ENCODE results near the gene HSFX3.
A peak's percentile ranks its signal among the peaks of the same experiment; 100 is the strongest.

HSFX3 gene

GRCh38 chrX:149512225-149512885, 37.4 kb downstream of the HSFX3 start:
- peak; percentile 77 for TF ChIP-seq CTCF (IDR thresholded peaks at IDR 0.05; ENCODE audit: insufficient read depth, low read length, poor library complexity, severe bottlenecking)
- H3K27me3 ChIP-seq (replicated peaks; ENCODE audit: control insufficient read depth, insufficient read depth, low read length) = no peaks in the 10 kb centered on the region
- H3K36me3 ChIP-seq (ENCODE audit: control insufficient read depth, insufficient read depth, low read length) = no peaks in the 10 kb centered on the region
- no peak for DNase-seq (ENCODE audit: extremely low read depth, insufficient read length)
- H3K4me3 ChIP-seq (replicated peaks; ENCODE audit: low read depth, low read length) = no peak overlapping the region

DNA sequence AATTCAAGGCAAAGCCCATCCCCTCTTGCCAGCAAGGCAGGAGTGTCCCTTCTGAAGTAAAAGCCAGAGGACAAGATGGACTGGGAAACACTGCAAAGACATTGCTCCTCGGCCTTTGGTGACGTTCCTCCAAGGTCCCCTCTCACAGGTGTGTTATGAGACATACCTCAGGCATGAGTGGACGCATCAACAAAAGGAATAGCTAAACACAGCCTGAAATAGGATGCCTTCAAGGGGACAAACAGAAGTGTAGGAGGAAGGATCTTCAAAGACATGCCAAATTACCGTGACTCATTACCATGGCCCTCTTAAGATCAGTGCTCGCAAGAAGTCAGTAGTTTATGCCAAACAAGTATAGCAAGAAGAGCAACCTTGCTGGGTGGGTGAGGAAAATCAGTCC, 38.6 kb downstream of the HSFX3 start:
- DNase-seq (ENCODE audit: extremely low read depth, insufficient read length) = no peak
- no peaks in the 10 kb centered on the region for H3K36me3 ChIP-seq (ENCODE audit: control insufficient read depth, insufficient read depth, low read length)
- TF ChIP-seq CTCF (IDR thresholded peaks at IDR 0.05; ENCODE audit: insufficient read depth, low read length, poor library complexity, severe bottlenecking) = no peak

DNA sequence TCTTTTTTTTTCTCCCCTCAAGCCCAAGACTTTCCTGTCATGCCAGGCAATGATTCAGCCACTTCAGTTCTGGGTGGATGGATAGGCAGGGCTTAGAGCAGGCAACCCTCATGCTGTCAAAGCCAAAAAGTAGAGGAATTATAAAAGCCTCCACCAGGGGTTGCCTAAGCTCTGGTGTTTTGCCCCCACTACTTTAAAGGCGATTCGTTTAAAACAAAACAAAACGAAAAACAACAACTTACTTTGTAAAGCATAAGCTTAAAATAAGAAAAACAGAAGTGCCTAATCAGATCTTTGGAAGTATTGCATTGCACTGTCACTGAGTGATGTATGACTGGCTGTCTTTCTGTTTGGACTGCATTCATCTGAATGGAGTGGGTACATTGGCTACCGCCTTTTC, 39.3 kb downstream of the HSFX3 start:
- Histone ChIP-seq H3K36me3 (ENCODE audit: control insufficient read depth, insufficient read depth, low read length) (no peaks in the 10 kb centered on the region), H3K4me3 (replicated peaks; ENCODE audit: low read depth, low read length) (no peak overlapping the region), H3K27me3 (replicated peaks; ENCODE audit: control insufficient read depth, insufficient read depth, low read length) (no peaks in the 10 kb centered on the region)
- peak; percentile 27 for TF ChIP-seq CTCF (IDR thresholded peaks at IDR 0.05; ENCODE audit: insufficient read depth, low read length, poor library complexity, severe bottlenecking)
- DNase-seq (ENCODE audit: extremely low read depth, insufficient read length) = no peak

More for the DNA sequence above, 38.6 kb downstream of the HSFX3 start:
- Histone ChIP-seq H3K27me3 (replicated peaks; ENCODE audit: control insufficient read depth, insufficient read depth, low read length) (no peaks in the 10 kb centered on the region), H3K4me3 (replicated peaks; ENCODE audit: low read depth, low read length) (no peak overlapping the region)

- Histone ChIP-seq H3K4me3 (replicated peaks; ENCODE audit: low read depth, low read length) (no peak overlapping the region), H3K27me3 (replicated peaks; ENCODE audit: control insufficient read depth, insufficient read depth, low read length) (no peaks in the 10 kb centered on the region), H3K36me3 (ENCODE audit: control insufficient read depth, insufficient read depth, low read length) (no peaks in the 10 kb centered on the region)
- DNase-seq (ENCODE audit: extremely low read depth, insufficient read length) = no peak
- TF ChIP-seq CTCF (IDR thresholded peaks at IDR 0.05; ENCODE audit: insufficient read depth, low read length, poor library complexity, severe bottlenecking) = no peak
Measured at GRCh38 chrX:149508467-149508866, 41.3 kb downstream of the HSFX3 start.

DNA sequence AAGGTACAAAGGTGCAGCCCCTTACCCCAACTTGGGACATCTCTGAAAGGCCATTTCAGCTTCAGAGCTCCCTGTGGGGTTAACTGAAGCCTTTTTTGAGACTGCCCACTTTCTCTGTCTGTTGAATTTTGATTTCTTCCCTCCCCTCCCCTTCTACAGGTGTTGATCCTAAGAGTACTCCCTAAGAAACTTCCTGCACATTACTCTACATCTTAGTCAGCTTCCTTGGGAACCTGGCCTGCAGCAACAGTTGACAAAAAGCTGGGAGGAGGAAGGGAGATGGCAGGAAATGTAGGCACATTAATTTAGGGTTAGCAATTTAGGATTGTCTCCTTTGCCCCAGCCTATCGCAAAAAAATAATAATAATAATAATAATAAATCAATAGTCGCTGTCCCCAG, 43.4 kb downstream of the HSFX3 start:
- no peak for TF ChIP-seq CTCF (IDR thresholded peaks at IDR 0.05; ENCODE audit: insufficient read depth, low read length, poor library complexity, severe bottlenecking)
- H3K36me3 ChIP-seq (ENCODE audit: control insufficient read depth, insufficient read depth, low read length) = peaks cover 3% of the 10 kb centered on the region
- H3K4me3 ChIP-seq (replicated peaks; ENCODE audit: low read depth, low read length) = no peak overlapping the region
- no peak for DNase-seq (ENCODE audit: extremely low read depth, insufficient read length)
- no peaks in the 10 kb centered on the region for H3K27me3 ChIP-seq (replicated peaks; ENCODE audit: control insufficient read depth, insufficient read depth, low read length)

DNA sequence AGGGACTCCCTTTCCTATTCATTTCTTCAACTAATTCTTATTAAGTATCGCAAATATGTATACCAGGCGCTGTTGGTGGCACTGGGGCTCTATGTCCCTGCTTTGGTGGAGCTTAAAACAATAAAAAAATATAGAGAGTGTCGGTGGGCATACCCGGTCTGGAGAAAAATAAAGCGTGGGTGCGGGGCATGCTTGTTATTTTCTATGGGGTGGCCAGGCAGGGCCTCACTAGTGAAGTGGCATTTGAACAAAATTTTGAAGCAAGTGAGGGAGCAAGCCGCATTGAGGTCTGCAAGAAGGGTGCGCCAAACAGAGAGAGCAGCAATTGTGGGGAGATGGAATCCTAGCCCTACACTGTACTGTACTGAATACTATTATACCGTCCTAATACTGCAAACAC, 44.1 kb downstream of the HSFX3 start:
- H3K4me3 ChIP-seq (replicated peaks; ENCODE audit: low read depth, low read length) = no peak overlapping the region
- TF ChIP-seq CTCF (IDR thresholded peaks at IDR 0.05; ENCODE audit: insufficient read depth, low read length, poor library complexity, severe bottlenecking) = no peak
- peaks cover 3% of the 10 kb centered on the region for H3K36me3 ChIP-seq (ENCODE audit: control insufficient read depth, insufficient read depth, low read length)
- no peak for DNase-seq (ENCODE audit: extremely low read depth, insufficient read length)
- no peaks in the 10 kb centered on the region for H3K27me3 ChIP-seq (replicated peaks; ENCODE audit: control insufficient read depth, insufficient read depth, low read length)
